Right kidney (tissue), 1 donor: Measurements from ENCODE around the gene C17orf100.
A peak's percentile ranks its signal among the peaks of the same experiment; 100 is the strongest.
"Not testable (repeated sequence)": the region's sequence is repeated elsewhere in the genome, so short reads cannot be mapped to it uniquely, and the experiment has no call there.

ENCODE experiments used
- DNase-seq: peaks from one replicate; pipeline ENCODE4 v3.0.0-alpha.2; 2016

Gene C17orf100

GRCh38 chr17:6640536-6641246 lies 10.9 kb upstream of the C17orf100 start, which contains the start of the genes KIAA0753 and TXNDC17:
Gene KIAA0753, minus strand, starts transcription at chr17:6640711. Its CDS starts 5,608 bp downstream, at chr17:6635103.
Gene TXNDC17, plus strand, starts transcription at chr17:6641060. Its CDS starts 23 bp downstream, at chr17:6641083.
- DNase-seq, result peak; percentile 99

GRCh38 chr17:6641247-6641863 lies 10.2 kb upstream of the C17orf100 start:
- no peak for DNase-seq

GRCh38 chr17:6642592-6642991 lies 9.0 kb upstream of the C17orf100 start:
- DNase-seq, result no peak

- no peak for DNase-seq
Measured at GRCh38 chr17:6643451-6644125, 8.0 kb upstream of the C17orf100 start.

- no peak for DNase-seq
Measured at GRCh38 chr17:6648181-6648580, 3.4 kb upstream of the C17orf100 start.

GRCh38 chr17:6651919-6652452 lies 424 bp downstream of the C17orf100 start:
- no peak for DNase-seq

- DNase-seq, result peak; percentile 66
Measured at GRCh38 chr17:6654841-6655731, 3.5 kb downstream of the C17orf100 start.

GRCh38 chr17:6655732-6656361 lies 4.3 kb downstream of the C17orf100 start:
- DNase-seq, result not testable (repeated sequence)

- peak; percentile 36 for DNase-seq
Measured at GRCh38 chr17:6656797-6657632, 5.5 kb downstream of the C17orf100 start.

- DNase-seq, result no peak
Measured at GRCh38 chr17:6657633-6658287, 6.2 kb downstream of the C17orf100 start.

GRCh38 chr17:6658411-6658810 lies 6.8 kb downstream of the C17orf100 start:
- not testable (repeated sequence) for DNase-seq

- DNase-seq, result no peak
Measured at GRCh38 chr17:6660101-6660500, 8.5 kb downstream of the C17orf100 start.

- no peak for DNase-seq
Measured at GRCh38 chr17:6660805-6661463, 9.4 kb downstream of the C17orf100 start.

- no peak for DNase-seq
Measured at GRCh38 chr17:6661464-6661848, 9.9 kb downstream of the C17orf100 start.

GRCh38 chr17:6663200-6663599 lies 11.6 kb downstream of the C17orf100 start:
- DNase-seq, result not testable (repeated sequence)

- peak; percentile 49 for DNase-seq
Measured at GRCh38 chr17:6666077-6666521, 14.5 kb downstream of the C17orf100 start.

GRCh38 chr17:6666557-6666956 lies 15.0 kb downstream of the C17orf100 start:
- no peak for DNase-seq

- DNase-seq, result no peak
Measured at GRCh38 chr17:6667516-6667915, 16.0 kb downstream of the C17orf100 start.

- DNase-seq, result no peak
Measured at GRCh38 chr17:6668219-6668618, 16.7 kb downstream of the C17orf100 start.
